Measurements from ENCODE around the gene ADGRL3.

- TF ChIP-seq CTCF (IDR thresholded peaks at IDR 0.05) (no peak), EZH2 (IDR thresholded peaks at IDR 0.05) (no peak), EZH2phosphoT487 (IDR thresholded peaks at IDR 0.05) (no peak)
These were observed 388.7 kb downstream of the ADGRL3 start for GRCh38 chr4:61588621-61589402.

All from neural progenitor cell (in vitro differentiated cells).